BJ (cell line): ENCODE measurements around the gene PRSS58. TPM values are rescaled to one million over a fixed set of nuclear protein-coding genes. Genes with fewer than 3 reads are reported as not detected.

ENCODE experiments used
- CTCF ChIA-PET: fragments of 350-600 bp; formaldehyde crosslinking; extraction: SDS; loops from one replicate; lab custom pipeline; 2021; ENCODE audit warnings: antibody characterized with exemption, inconsistent platforms; lab: Yijun Ruan, JAX
- POLR2A ChIA-PET: fragments of 300-600 bp; sonication (Branson Sonifier 250); formaldehyde crosslinking; extraction: SDS; loops from one replicate; lab custom pipeline; 2021; ENCODE audit warnings: antibody characterized with exemption; lab: Charles Lee
- DNase-seq: peaks from one replicate; pipeline ENCODE4 v3.0.0-alpha.2; 2011; ENCODE audit warnings: low read depth
- H3K27me3 ChIP-seq: 2 replicates; pipeline ENCODE4 v1.6.0; 2011; ENCODE audit warnings: low read length; ENCODE audit not compliant: control insufficient read depth, insufficient read depth
- H3K36me3 ChIP-seq: 2 replicates; pipeline ENCODE4 v1.5.1; 2011; ENCODE audit warnings: low read length; ENCODE audit not compliant: control insufficient read depth, insufficient read depth
- H3K4me3 ChIP-seq: 2 replicates; pipeline ENCODE4 v1.5.1; 2011; ENCODE audit warnings: low read depth, mild to moderate bottlenecking, control low read depth, low read length
- polyA plus RNA-seq: library from polyadenylated mRNA; depleted of rRNA; stranded (reverse); fragments of >200 nt; gene quantifications from 2 replicates; pipeline ENCODE4 v1.2.3, GENCODE V29; 2011
- TF ChIP-seq, protein P1 (sequence below): IDR thresholded peaks from 2 replicates; pipeline ENCODE4 v1.5.1; 2011; ENCODE audit warnings: low read depth, mild to moderate bottlenecking, control low read depth, inconsistent platforms, low read length, moderate library complexity; ENCODE audit not compliant: insufficient read depth

PRSS58 gene
- polyA plus RNA-seq, 1 experiment: not detected

DNA sequence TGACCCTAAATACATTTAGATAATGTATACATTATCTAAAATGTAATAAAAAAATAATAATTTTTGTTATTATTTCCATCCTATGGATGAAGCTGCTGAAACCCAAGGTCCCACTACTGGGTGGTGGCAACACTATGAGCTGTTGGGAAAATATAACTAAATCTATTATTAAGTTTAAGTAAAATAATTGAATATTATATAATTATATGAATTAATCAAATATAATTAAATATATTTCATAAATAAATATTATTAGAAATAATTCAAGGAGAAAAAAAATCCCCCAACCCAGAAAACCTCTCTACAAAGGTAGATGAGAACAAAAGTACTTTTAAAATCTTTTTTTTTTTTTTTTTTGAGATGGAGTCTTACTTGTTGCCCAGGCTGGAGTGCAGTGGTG is 7.9 kb downstream of the PRSS58 start:
- Histone ChIP-seq H3K36me3 (no peaks in the 10 kb centered on the region), H3K4me3 (no peak overlapping the region), H3K27me3 (no peaks in the 10 kb centered on the region)
- DNase-seq: no peak
- CTCF ChIA-PET: interaction anchor here (1.4 kb wide), 1 partner anchor 23 kb away, joined by 5 read pairs; no protein-coding TSS in a partner anchor
- POLR2A ChIA-PET: no interaction called here
- TF ChIP-seq, protein P1, sequence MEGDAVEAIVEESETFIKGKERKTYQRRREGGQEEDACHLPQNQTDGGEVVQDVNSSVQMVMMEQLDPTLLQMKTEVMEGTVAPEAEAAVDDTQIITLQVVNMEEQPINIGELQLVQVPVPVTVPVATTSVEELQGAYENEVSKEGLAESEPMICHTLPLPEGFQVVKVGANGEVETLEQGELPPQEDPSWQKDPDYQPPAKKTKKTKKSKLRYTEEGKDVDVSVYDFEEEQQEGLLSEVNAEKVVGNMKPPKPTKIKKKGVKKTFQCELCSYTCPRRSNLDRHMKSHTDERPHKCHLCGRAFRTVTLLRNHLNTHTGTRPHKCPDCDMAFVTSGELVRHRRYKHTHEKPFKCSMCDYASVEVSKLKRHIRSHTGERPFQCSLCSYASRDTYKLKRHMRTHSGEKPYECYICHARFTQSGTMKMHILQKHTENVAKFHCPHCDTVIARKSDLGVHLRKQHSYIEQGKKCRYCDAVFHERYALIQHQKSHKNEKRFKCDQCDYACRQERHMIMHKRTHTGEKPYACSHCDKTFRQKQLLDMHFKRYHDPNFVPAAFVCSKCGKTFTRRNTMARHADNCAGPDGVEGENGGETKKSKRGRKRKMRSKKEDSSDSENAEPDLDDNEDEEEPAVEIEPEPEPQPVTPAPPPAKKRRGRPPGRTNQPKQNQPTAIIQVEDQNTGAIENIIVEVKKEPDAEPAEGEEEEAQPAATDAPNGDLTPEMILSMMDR: no peak

DNA sequence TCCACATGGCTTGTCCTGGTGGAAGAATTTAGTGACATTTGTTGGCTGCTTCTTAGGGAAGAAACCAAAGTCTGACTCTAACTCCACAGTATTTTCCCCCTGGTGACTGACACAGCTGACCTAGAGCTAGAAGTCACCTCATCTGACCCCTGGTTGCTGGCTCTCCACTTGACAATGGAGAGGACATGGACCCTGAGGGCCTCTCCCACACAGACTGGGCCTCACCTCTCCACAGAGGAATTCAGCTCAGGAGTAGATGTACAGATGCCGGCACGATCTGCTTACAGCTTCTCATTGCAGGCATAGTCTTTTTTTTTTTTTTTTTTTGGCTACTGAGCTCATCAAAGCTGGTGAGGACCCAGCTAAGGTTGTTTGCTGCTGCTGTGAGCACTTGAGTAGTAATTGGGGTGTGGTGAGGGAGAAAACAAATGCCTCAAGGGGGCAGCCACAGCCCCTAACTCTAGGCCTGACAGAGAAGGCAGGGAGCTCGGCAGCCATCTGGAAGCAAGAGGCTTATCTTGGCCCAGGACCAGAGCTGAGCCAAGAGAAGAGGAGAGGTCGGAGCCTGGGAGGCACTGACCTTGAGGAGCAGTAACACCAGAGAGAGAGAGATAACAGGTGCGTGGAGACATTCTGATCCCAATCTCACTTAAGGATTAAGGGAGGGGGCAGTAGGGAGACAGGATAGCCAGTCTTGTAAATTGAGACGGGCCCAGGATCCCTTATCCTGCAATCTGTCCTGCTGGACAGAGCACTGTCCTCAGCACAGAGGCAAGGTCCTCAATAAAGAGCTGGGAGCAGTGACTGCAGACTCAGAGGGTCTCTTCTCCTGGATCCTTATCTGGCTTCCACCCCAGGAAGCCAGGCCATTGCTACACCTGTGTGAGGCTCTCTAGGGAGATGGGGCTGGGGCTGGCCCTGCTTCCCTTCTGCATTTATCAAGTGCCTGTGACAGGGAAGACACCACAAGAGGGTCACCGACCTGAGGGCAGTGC is 9.4 kb downstream of the PRSS58 start:
- H3K36me3 ChIP-seq: no peaks in the 10 kb centered on the region
- CTCF ChIA-PET: no interaction called here
- POLR2A ChIA-PET: no interaction called here
- TF ChIP-seq, protein P1: no peak
- H3K27me3 ChIP-seq: no peaks in the 10 kb centered on the region
- DNase-seq: no peak
- no peak overlapping the region for H3K4me3 ChIP-seq

DNA sequence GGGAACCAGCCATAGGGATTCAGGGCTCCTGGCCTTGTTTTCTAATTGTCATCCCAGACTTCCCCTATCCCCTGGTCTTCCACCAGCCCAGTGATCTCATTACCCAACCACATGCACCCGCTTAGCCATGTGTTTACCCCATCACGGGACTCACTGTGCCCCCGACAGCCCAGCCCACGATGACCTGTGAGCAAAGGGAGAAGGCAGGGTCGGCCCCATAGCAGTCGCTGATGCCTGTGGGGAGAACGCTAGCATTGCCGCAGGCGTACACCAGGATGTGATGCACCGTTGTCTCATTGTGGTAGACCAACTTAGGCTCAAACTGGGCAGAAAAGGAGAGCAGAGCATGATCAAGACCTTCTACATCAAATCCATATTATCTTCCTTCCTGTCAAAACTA is 14.0 kb downstream of the PRSS58 start:
- no peak for DNase-seq
- TF ChIP-seq, protein P1: no peak
- H3K27me3 ChIP-seq: no peaks in the 10 kb centered on the region
- H3K4me3 ChIP-seq: no peak overlapping the region
- CTCF ChIA-PET: no interaction called here
- POLR2A ChIA-PET: no interaction called here
- H3K36me3 ChIP-seq: no peaks in the 10 kb centered on the region

DNA sequence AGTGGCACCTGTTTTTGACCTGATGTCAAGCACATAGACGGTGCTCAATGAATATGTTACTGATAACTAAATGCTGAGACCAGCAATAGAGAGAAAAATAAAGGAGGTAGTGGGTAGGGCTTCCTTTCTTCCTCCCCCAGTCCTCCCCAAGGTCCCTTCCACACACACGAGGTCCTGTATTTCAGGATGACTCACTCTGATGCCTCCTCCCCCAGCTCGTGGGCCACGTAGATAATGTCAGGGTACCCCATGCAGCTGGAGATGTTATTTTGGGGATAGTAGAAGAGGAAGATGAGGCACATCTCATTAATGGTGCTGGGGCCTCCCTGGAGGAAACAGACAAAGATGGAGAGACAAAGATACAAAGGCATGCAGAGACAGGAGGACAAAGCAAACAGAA is 17.3 kb downstream of the PRSS58 start:
- no peaks in the 10 kb centered on the region for H3K36me3 ChIP-seq
- no peak for DNase-seq
- ChIA-PET POLR2A (no interaction called here), CTCF (no interaction called here)
- no peak overlapping the region for H3K4me3 ChIP-seq
- TF ChIP-seq, protein P1: no peak
- no peaks in the 10 kb centered on the region for H3K27me3 ChIP-seq

DNA sequence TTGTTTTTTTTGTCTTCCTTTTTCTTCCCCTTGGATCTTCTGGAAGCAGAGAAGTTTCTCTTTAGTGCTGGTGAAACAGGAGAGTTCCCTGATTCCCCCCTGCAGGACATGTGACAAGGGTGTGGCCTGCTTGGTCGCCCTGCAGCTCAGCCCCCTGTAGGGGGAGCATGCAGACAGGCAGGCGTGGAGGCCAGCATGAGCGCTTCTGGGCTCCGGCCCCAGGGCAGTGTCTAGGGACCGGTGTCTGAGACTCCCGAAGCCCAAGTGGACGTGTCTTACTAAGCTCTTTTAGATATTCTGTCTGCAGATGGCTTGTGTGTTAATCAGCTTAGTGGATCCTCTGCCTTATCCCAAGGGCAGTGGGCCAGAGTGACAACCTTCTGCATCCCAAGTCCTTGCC is 26.1 kb downstream of the PRSS58 start:
- Histone ChIP-seq H3K27me3 (no peaks in the 10 kb centered on the region), H3K36me3 (no peaks in the 10 kb centered on the region), H3K4me3 (no peak overlapping the region)
- CTCF ChIA-PET: no interaction called here
- POLR2A ChIA-PET: no interaction called here
- TF ChIP-seq, protein P1: no peak
- no peak for DNase-seq
